HCT116 (cell line): ENCODE results near the gene OS9. TPM values are rescaled to one million over a fixed set of nuclear protein-coding genes. Genes with fewer than 3 reads are reported as not detected.

Source experiments
- ATAC-seq: fragments of 200-7000 bp; cut with Tn5 transposase; 2 replicates; pipeline ENCODE4 v1.9.1; 2020; ENCODE audit warnings: mild to moderate bottlenecking, moderate library complexity
- BruUV-seq: library from RNA; stranded (reverse); fragments of 400-500 nt; replicated peaks from 2 replicates; lab custom pipeline; 2021; lab: Mats Ljungman, UMichigan
- CTCF ChIA-PET: fragments of 300-600 bp; sonication (Branson Sonifier 250); formaldehyde crosslinking; loops from one replicate; lab custom pipeline; 2021; ENCODE audit warnings: antibody characterized with exemption; lab: Charles Lee
- POLR2A ChIA-PET: fragments of 300-600, 350-600 bp; sonication (Branson Sonifier 250); formaldehyde crosslinking; loops from one replicate; lab custom pipeline; 2021; ENCODE audit warnings: antibody characterized with exemption; lab: Charles Lee
- RAD21 ChIA-PET, 2 experiments: fragments of 300-600 bp; sonication (Branson Sonifier 250); formaldehyde crosslinking; loops; one replicate each; lab custom pipeline; 2023; ENCODE audit warnings: low total read pairs in 2 of 2; ENCODE audit not compliant: uncharacterized antibody in 2 of 2, unreplicated experiment in 2 of 2, low non-redundant PET in 1 of 2; lab: Charles Lee
- DNase-seq: peaks from one replicate; pipeline ENCODE4 v3.0.0-alpha.2; 2010; ENCODE audit warnings: low read depth, low spot score
- H2AFZ ChIP-seq: fragments of 200-600 bp; shearing (Covaris generic), sonication (generic); 2 replicates; pipeline ENCODE4 v1.6.1; 2017; ENCODE audit warnings: low read depth, mixed run types, mixed read lengths, antibody characterized with exemption, low read length; ENCODE audit not compliant: poor library complexity, severe bottlenecking
- H3K27ac ChIP-seq: 2 replicates; pipeline ENCODE4 v1.5.1; 2012; ENCODE audit warnings: low read depth, low read length
- H3K27me3 ChIP-seq: fragments of 200-600 bp; sonication (generic); 2 replicates; pipeline ENCODE4 v1.6.1; 2016; ENCODE audit warnings: mixed run types, low read length, mixed read lengths; ENCODE audit not compliant: insufficient read depth
- H3K36me3 ChIP-seq, 2 experiments: fragments of 200-500 bp in 1 of 2; fragments of 200-600 bp in 1 of 2; sonication (Bioruptor generic) in 1 of 2; sonication (generic) in 1 of 2; 2 replicates each; pipeline versions ENCODE4 v1.5.1 to v1.6.1; 2014 to 2016; ENCODE audit warnings: low read length in 2 of 2, inconsistent platforms in 1 of 2, mixed read lengths in 1 of 2, mixed run types in 1 of 2; ENCODE audit not compliant: insufficient read depth in 2 of 2, control insufficient read depth in 1 of 2
- H3K4me1 ChIP-seq, 2 experiments: fragments of 200-600 bp in 1 of 2; sonication (generic) in 1 of 2; 2 replicates each; pipeline versions ENCODE4 v1.5.1 to v1.6.1; 2012 to 2017; ENCODE audit warnings: low read length in 2 of 2, inconsistent platforms in 1 of 2, mild to moderate bottlenecking in 1 of 2, mixed read lengths in 1 of 2, mixed run types in 1 of 2, moderate library complexity in 1 of 2; ENCODE audit not compliant: insufficient read depth in 2 of 2, control insufficient read depth in 1 of 2
- H3K4me2 ChIP-seq: fragments of 200-600 bp; sonication (generic); 2 replicates; pipeline ENCODE4 v1.6.1; 2017; ENCODE audit warnings: mixed run types, low read length, mixed read lengths
- H3K4me3 ChIP-seq, 2 experiments: fragments of 200-600 bp in 1 of 2; sonication (generic) in 1 of 2; replicated peaks in 1 of 2; 2 replicates each; pipeline ENCODE4 v1.5.1; 2011 to 2016; ENCODE audit warnings: low read length in 2 of 2, control low read depth in 1 of 2, low read depth in 1 of 2, mild to moderate bottlenecking in 1 of 2, mixed read lengths in 1 of 2, mixed run types in 1 of 2
- H3K79me2 ChIP-seq: fragments of 200-600 bp; sonication (generic); 2 replicates; pipeline ENCODE4 v1.6.1; 2017; ENCODE audit warnings: mild to moderate bottlenecking, mixed run types, low read length, moderate library complexity, mixed read lengths; ENCODE audit not compliant: insufficient read depth
- H3K9ac ChIP-seq: fragments of 200-600 bp; sonication (generic); 2 replicates; pipeline ENCODE4 v1.6.1; 2016; ENCODE audit warnings: low read length, mixed read lengths
- H3K9me2 ChIP-seq: fragments of 200-600 bp; sonication (generic), shearing (Covaris generic); 2 replicates; pipeline ENCODE4 v1.6.1; 2017; ENCODE audit warnings: mixed run types, mild to moderate bottlenecking, moderate library complexity; ENCODE audit not compliant: insufficient read depth
- H3K9me3 ChIP-seq, 2 experiments: fragments of 200-500 bp in 1 of 2; fragments of 200-600 bp in 1 of 2; sonication (Bioruptor generic) in 1 of 2; sonication (generic) in 1 of 2; 2 replicates each; pipeline ENCODE4 v1.6.1; 2014 to 2017; ENCODE audit warnings: low read length in 2 of 2, mixed read lengths in 2 of 2, inconsistent platforms in 1 of 2, low read depth in 1 of 2, mild to moderate bottlenecking in 1 of 2, mixed run types in 1 of 2, moderate library complexity in 1 of 2; ENCODE audit not compliant: control insufficient read depth in 1 of 2, insufficient read depth in 1 of 2
- H4K20me1 ChIP-seq: fragments of 200-600 bp; sonication (generic), shearing (Covaris generic); 2 replicates; pipeline ENCODE4 v1.6.1; 2017; ENCODE audit warnings: mixed run types, mild to moderate bottlenecking, moderate library complexity; ENCODE audit not compliant: insufficient read depth
- CBX3 ChIP-seq: IDR thresholded peaks from 2 replicates; pipeline ENCODE4 v1.6.1; 2012; ENCODE audit warnings: low read depth
- CEBPB ChIP-seq: IDR thresholded peaks from 2 replicates; pipeline ENCODE4 v1.6.1; 2012; ENCODE audit warnings: low read depth
- ELF1 ChIP-seq: IDR thresholded peaks from 2 replicates; pipeline ENCODE4 v1.6.1; 2012; ENCODE audit warnings: low read depth, borderline replicate concordance
- EZH2 ChIP-seq: fragments of 200-600 bp; sonication (generic); IDR thresholded peaks from 2 replicates; pipeline ENCODE4 v1.6.1; 2017; ENCODE audit warnings: antibody characterized with exemption, mixed run types
- EZH2phosphoT487 ChIP-seq: fragments of 200-600 bp; IDR thresholded peaks from 2 replicates; pipeline ENCODE4 v1.6.1; 2018; ENCODE audit warnings: antibody characterized with exemption, borderline replicate concordance
- FOSL1 ChIP-seq: IDR thresholded peaks from 2 replicates; pipeline ENCODE4 v1.6.1; 2012; ENCODE audit warnings: low read depth
- MAX ChIP-seq: IDR thresholded peaks from 2 replicates; pipeline ENCODE4 v1.6.1; 2012
- POLR2A ChIP-seq: IDR thresholded peaks from 2 replicates; pipeline ENCODE4 v1.7.0; 2011; ENCODE audit warnings: borderline replicate concordance; ENCODE audit not compliant: insufficient read depth, insufficient read length; ENCODE audit errors: extremely low read depth
- RAD21 ChIP-seq: IDR thresholded peaks from 2 replicates; pipeline ENCODE4 v1.6.1; 2012; ENCODE audit warnings: low read depth, mild to moderate bottlenecking
- SIN3A ChIP-seq: IDR thresholded peaks from 2 replicates; pipeline ENCODE4 v1.6.1; 2012; ENCODE audit warnings: low read depth
- SRF ChIP-seq: IDR thresholded peaks from 2 replicates; pipeline ENCODE4 v1.6.1; 2012; ENCODE audit warnings: low read depth
- TCF7L2 ChIP-seq: IDR thresholded peaks from 2 replicates; pipeline ENCODE4 v1.7.0; 2011; ENCODE audit warnings: borderline replicate concordance, inconsistent platforms; ENCODE audit not compliant: insufficient read depth, insufficient read length; ENCODE audit errors: extremely low read depth
- ZNF274 ChIP-seq: fragments of 200-500 bp; sonication (Bioruptor generic); IDR thresholded peaks from 2 replicates; pipeline ENCODE4 v1.6.1; 2014; ENCODE audit warnings: mild to moderate bottlenecking, low read depth, low read length, inconsistent platforms
- intact Hi-C: fragments of 100-400 bp; cut with micrococcal nuclease; formaldehyde crosslinking; loops from 2 replicates; pipeline ENCODE4 v1.10.0; 2022
- total RNA-seq: library from RNA; stranded (reverse); gene quantifications from one replicate; pipeline ENCODE4 v1.2.1, GENCODE V29; 2021; ENCODE audit not compliant: unreplicated experiment
- TF ChIP-seq, protein P1 (sequence below), 3 experiments: fragments of 200-600 bp in 1 of 3; sonication (generic) in 1 of 3; IDR thresholded peaks in 2 of 3; conservative IDR thresholded peaks in 1 of 3; 2 replicates each; pipeline ENCODE4 v1.5.1; 2012 to 2017; ENCODE audit warnings: low read depth in 2 of 3, low read length in 2 of 3, antibody characterized with exemption in 1 of 3, borderline replicate concordance in 1 of 3, control low read depth in 1 of 3, mild to moderate bottlenecking in 1 of 3, mixed read lengths in 1 of 3, mixed run types in 1 of 3, moderate library complexity in 1 of 3; ENCODE audit not compliant: insufficient read depth in 1 of 3

The OS9 gene
- total RNA-seq, 1 experiment from 2014 or later, result 98.4 TPM

DNA sequence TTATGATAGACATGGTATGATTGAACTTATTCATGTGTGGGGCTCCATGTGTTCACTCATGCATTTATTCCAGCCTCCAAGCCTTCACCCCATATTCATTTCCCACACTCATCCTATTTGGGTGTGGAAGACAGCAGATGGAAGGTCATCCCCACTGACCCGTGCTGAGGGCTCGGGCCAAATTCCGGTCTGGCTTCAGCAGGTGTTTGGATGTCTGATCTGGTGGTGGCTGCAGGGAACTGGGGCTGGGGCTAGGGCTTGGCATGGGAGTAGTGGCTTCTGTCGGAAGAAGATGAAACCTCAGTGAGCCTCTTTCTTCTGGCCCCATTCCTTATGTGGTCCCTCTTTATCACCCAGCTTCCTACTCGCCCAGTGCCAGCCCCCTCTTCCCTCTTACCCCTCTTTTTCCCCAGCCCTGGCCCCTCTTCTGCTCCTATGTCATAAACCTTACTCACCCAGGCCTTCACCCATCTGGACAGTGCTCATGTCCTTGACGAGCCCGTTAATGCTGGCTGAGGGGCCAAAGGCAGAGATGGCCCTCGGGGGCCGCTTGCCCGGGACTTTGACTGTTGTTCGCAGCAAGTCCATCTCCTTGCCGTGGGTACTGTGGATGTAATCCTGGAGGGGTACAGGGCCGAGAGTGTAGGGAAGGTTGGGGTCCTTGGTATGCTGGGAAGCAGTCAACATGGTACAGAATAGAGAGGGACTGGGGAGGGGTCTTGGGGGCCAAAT is 36.6 kb downstream of the OS9 start:
- Histone ChIP-seq H3K79me2 (no peaks in the 10 kb centered on the region), H4K20me1 (no peaks in the 10 kb centered on the region), H3K9me2 (no peaks in the 10 kb centered on the region), H3K4me3 (no peak overlapping the region)
- no peak for ATAC-seq
- TF ChIP-seq MAX, result no peak
- TF ChIP-seq SIN3A, result no peak
- TF ChIP-seq CBX3, result no peak
- no peak for TF ChIP-seq CEBPB
- no peak for TF ChIP-seq RAD21
- no peak for TF ChIP-seq EZH2
- TF ChIP-seq TCF7L2, result no peak
- no peak for TF ChIP-seq POLR2A
- TF ChIP-seq FOSL1, result no peak
- TF ChIP-seq ZNF274, result no peak
- TF ChIP-seq ELF1, result no peak
- TF ChIP-seq SRF, result no peak
- no peak for TF ChIP-seq EZH2phosphoT487
- TF ChIP-seq, protein P1, sequence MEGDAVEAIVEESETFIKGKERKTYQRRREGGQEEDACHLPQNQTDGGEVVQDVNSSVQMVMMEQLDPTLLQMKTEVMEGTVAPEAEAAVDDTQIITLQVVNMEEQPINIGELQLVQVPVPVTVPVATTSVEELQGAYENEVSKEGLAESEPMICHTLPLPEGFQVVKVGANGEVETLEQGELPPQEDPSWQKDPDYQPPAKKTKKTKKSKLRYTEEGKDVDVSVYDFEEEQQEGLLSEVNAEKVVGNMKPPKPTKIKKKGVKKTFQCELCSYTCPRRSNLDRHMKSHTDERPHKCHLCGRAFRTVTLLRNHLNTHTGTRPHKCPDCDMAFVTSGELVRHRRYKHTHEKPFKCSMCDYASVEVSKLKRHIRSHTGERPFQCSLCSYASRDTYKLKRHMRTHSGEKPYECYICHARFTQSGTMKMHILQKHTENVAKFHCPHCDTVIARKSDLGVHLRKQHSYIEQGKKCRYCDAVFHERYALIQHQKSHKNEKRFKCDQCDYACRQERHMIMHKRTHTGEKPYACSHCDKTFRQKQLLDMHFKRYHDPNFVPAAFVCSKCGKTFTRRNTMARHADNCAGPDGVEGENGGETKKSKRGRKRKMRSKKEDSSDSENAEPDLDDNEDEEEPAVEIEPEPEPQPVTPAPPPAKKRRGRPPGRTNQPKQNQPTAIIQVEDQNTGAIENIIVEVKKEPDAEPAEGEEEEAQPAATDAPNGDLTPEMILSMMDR (IDR thresholded peaks at IDR 0.05 in 2 of 3, conservative IDR thresholded peaks at IDR 0.05 in 1 of 3; ENCODE audit: borderline replicate concordance in 1 of 3, insufficient read depth in 1 of 3, low read depth in 2 of 3, low read length in 2 of 3), result no peak
- TF ChIP-seq, all 23 proteins: peak for 0
- Histone ChIP-seq H3K9ac (no peak overlapping the region), H3K36me3 (peaks cover 4 to 15% of the 10 kb centered on the region in 2 experiments; a peak in 3 of 4 replicates), H3K27ac (no peak overlapping the region), H2AFZ (no peak overlapping the region), H3K4me1 (peaks cover 7 to 18% of the 10 kb centered on the region in 2 experiments; a peak in 3 of 4 replicates), H3K9me3 (no peaks in the 10 kb centered on the region), H3K27me3 (no peaks in the 10 kb centered on the region), H3K4me2 (no peak overlapping the region)
- ChIA-PET CTCF (no interaction called here), POLR2A (no interaction called here), RAD21 (no interaction called here)
- no peak for DNase-seq
- no TSS peak for BruUV-seq
- intact Hi-C loops, result no loop called here
